GM12878 (cell line): ENCODE measurements around the gene KMT2B. TPM values are rescaled to one million over a fixed set of nuclear protein-coding genes. Genes with fewer than 3 reads are reported as not detected.

ENCODE experiments used
- ATAC-seq: fragments of 200-7000 bp; cut with Tn5 transposase; 3 replicates; pipeline ENCODE4 v1.9.1; 2020; ENCODE audit warnings: mild to moderate bottlenecking, moderate library complexity
- BruUV-seq: library from RNA; stranded (reverse); fragments of 400-500 nt; replicated peaks from 2 replicates; lab custom pipeline; 2021; lab: Mats Ljungman, UMichigan
- CTCF ChIA-PET: fragments of 300-600 bp; sonication (Branson Sonifier 250); formaldehyde crosslinking; extraction: SDS; loops from one replicate; lab custom pipeline; 2021; ENCODE audit warnings: inconsistent platforms; lab: Yijun Ruan, JAX
- POLR2A ChIA-PET: fragments of 350-600 bp; formaldehyde crosslinking; extraction: SDS; loops from one replicate; lab custom pipeline; 2021; ENCODE audit warnings: inconsistent platforms; lab: Charles Lee
- RAD21 ChIA-PET: fragments of 300-600 bp; sonication (Branson Sonifier 250); formaldehyde crosslinking; loops from one replicate; lab custom pipeline; 2023; ENCODE audit warnings: antibody characterized with exemption; ENCODE audit not compliant: unreplicated experiment; lab: Charles Lee
- SMC1A ChIA-PET: fragments of 300-600 bp; sonication (Branson Sonifier 250); formaldehyde crosslinking; loops from one replicate; lab custom pipeline; 2023; ENCODE audit not compliant: unreplicated experiment, uncharacterized antibody; lab: Charles Lee
- DNase-seq: peaks from one replicate; pipeline ENCODE4 v3.0.0-alpha.2; 2011; ENCODE audit warnings: low read depth, low spot score
- FAIRE-seq: peaks from 3 replicates; lab custom pipeline; 2011; peaks lifted over from hg19 to GRCh38; lab: Jason Lieb, UNC
- H2AFZ ChIP-seq: 2 replicates; pipeline ENCODE4 v1.6.0; 2011; ENCODE audit warnings: low read depth, low read length, control low read depth; ENCODE audit not compliant: control insufficient read depth
- H3K27ac ChIP-seq: 2 replicates; pipeline ENCODE4 v1.5.1; 2011; ENCODE audit warnings: control low read depth; ENCODE audit not compliant: control insufficient read depth, insufficient read depth
- H3K27me3 ChIP-seq, 2 experiments: replicated peaks in 1 of 2; 2 replicates each; pipeline versions ENCODE4 v1.6.0 to v1.6.1; 2011; ENCODE audit warnings: low read length in 1 of 2; ENCODE audit not compliant: control insufficient read depth in 2 of 2, insufficient read depth in 2 of 2
- H3K36me3 ChIP-seq, 2 experiments: 2 replicates each; pipeline ENCODE4 v1.5.1; 2011; ENCODE audit warnings: low read length in 1 of 2; ENCODE audit not compliant: control insufficient read depth in 2 of 2, insufficient read depth in 2 of 2
- H3K4me1 ChIP-seq: 2 replicates; pipeline ENCODE4 v1.6.1; 2011; ENCODE audit warnings: mild to moderate bottlenecking, low read length, moderate library complexity, mixed read lengths; ENCODE audit not compliant: control insufficient read depth, insufficient read depth
- H3K4me2 ChIP-seq: 2 replicates; pipeline ENCODE4 v1.6.0; 2011; ENCODE audit warnings: control low read depth; ENCODE audit not compliant: control insufficient read depth, insufficient read depth
- H3K4me3 ChIP-seq: fragments of 200-600 bp; sonication (generic); 2 replicates; pipeline ENCODE4 v1.5.1; 2016
- H3K79me2 ChIP-seq: 2 replicates; pipeline ENCODE4 v1.6.0; 2011; ENCODE audit warnings: low read length; ENCODE audit not compliant: control insufficient read depth, insufficient read depth
- H3K9ac ChIP-seq: 2 replicates; pipeline ENCODE4 v1.8.0; 2011; ENCODE audit warnings: low read length, control low read depth, mixed read lengths; ENCODE audit not compliant: control insufficient read depth, insufficient read depth
- H3K9me3 ChIP-seq: replicated peaks from 3 replicates; pipeline ENCODE4 v1.5.1; 2011; ENCODE audit warnings: mild to moderate bottlenecking, low read length; ENCODE audit not compliant: control insufficient read depth, insufficient read depth
- H4K20me1 ChIP-seq: 2 replicates; pipeline ENCODE4 v1.6.0; 2011; ENCODE audit not compliant: control insufficient read depth, insufficient read depth
- CBX5 ChIP-seq: sonication (generic); IDR thresholded peaks from 2 replicates; pipeline ENCODE4 v1.6.1; 2016; ENCODE audit warnings: low read depth, moderate library complexity, mild to moderate bottlenecking, inconsistent platforms
- CEBPB ChIP-seq, 2 experiments: fragments of 150-350 bp in 1 of 2; IDR thresholded peaks; 2 replicates each; pipeline ENCODE4 v1.6.1; 2012 to 2014; ENCODE audit warnings: low read depth in 2 of 2, low read length in 2 of 2, borderline replicate concordance in 1 of 2, inconsistent platforms in 1 of 2
- EP300 ChIP-seq, 2 experiments: fragments of 150-350 bp in 1 of 2; IDR thresholded peaks; 2 replicates each; pipeline ENCODE4 v1.6.1; 2011 to 2012; ENCODE audit warnings: low read depth in 2 of 2, low read length in 2 of 2, borderline replicate concordance in 1 of 2, improper control_type of control experiment in 1 of 2, inconsistent platforms in 1 of 2; ENCODE audit not compliant: control insufficient read depth in 1 of 2
- GABPA ChIP-seq: IDR thresholded peaks from 2 replicates; pipeline ENCODE4 v1.6.1; 2014; ENCODE audit warnings: antibody characterized with exemption, low read depth, mild to moderate bottlenecking, inconsistent platforms
- HDGF ChIP-seq: fragments of 450-650 bp; IDR thresholded peaks from 2 replicates; pipeline ENCODE4 v1.6.1; 2016; ENCODE audit warnings: antibody characterized with exemption
- JUND ChIP-seq: IDR thresholded peaks from 2 replicates; pipeline ENCODE4 v1.6.1; 2012; ENCODE audit warnings: low read depth, mild to moderate bottlenecking, low read length, improper control_type of control experiment, moderate library complexity
- MTA3 ChIP-seq: IDR thresholded peaks from 2 replicates; pipeline ENCODE4 v1.6.1; 2012; ENCODE audit warnings: low read length, inconsistent platforms, borderline replicate concordance
- POLR2AphosphoS2 ChIP-seq: IDR thresholded peaks from 2 replicates; pipeline ENCODE4 v1.6.1; 2011; ENCODE audit warnings: low read depth, mild to moderate bottlenecking, low read length, improper control_type of control experiment, moderate library complexity
- RAD21 ChIP-seq: IDR thresholded peaks from 2 replicates; pipeline ENCODE4 v1.6.1; 2011; ENCODE audit warnings: mild to moderate bottlenecking, low read depth, low read length, moderate library complexity; ENCODE audit not compliant: insufficient read depth
- RAD51 ChIP-seq: fragments of 450-650 bp; IDR thresholded peaks from 2 replicates; pipeline ENCODE4 v1.6.1; 2016; ENCODE audit warnings: moderate library complexity, mild to moderate bottlenecking, inconsistent platforms
- RBBP5 ChIP-seq: fragments of 200-600 bp; sonication (generic); conservative IDR thresholded peaks from 2 replicates; pipeline ENCODE4 v1.6.1; 2016
- RFX5 ChIP-seq: IDR thresholded peaks from 2 replicates; pipeline ENCODE4 v1.6.1; 2011; ENCODE audit warnings: low read depth, low read length, improper control_type of control experiment
- SIX5 ChIP-seq: IDR thresholded peaks from 2 replicates; pipeline ENCODE4 v1.6.1; 2011; ENCODE audit warnings: mild to moderate bottlenecking, low read depth, low read length, moderate library complexity; ENCODE audit not compliant: severe bottlenecking
- SMAD1 ChIP-seq: fragments of 450-650 bp; IDR thresholded peaks from 2 replicates; pipeline ENCODE4 v1.6.1; 2018; ENCODE audit warnings: mild to moderate bottlenecking, low read depth; ENCODE audit not compliant: partially characterized antibody
- SUPT20H ChIP-seq: IDR thresholded peaks from 2 replicates; pipeline ENCODE4 v1.6.1; 2011; ENCODE audit warnings: low read depth, mild to moderate bottlenecking, low read length, moderate library complexity, borderline replicate concordance; ENCODE audit not compliant: control insufficient read depth
- TCF7 ChIP-seq: IDR thresholded peaks from 2 replicates; pipeline ENCODE4 v1.6.1; 2014; ENCODE audit warnings: antibody characterized with exemption, borderline replicate concordance
- YBX1 ChIP-seq: fragments of 450-650 bp; IDR thresholded peaks from 2 replicates; pipeline ENCODE4 v1.6.1; 2016; ENCODE audit warnings: antibody characterized with exemption
- WGBS: methylation state at CpG from one replicate; pipeline ENCODE4 v1.1.6; 2016; ENCODE audit warnings: low lambda C conversion rate; ENCODE audit not compliant: insufficient replicate concordance, insufficient coverage; ENCODE audit errors: missing lambda C conversion rate; 5-methylcytosine and 5-hydroxymethylcytosine counted together
- in situ Hi-C: fragments of 300-500 bp; cut with MboI; formaldehyde crosslinking; loops from 9 replicates; pipeline ENCODE4 v1.14.3; 2018; ENCODE audit warnings: mixed read lengths
- intact Hi-C: fragments of 100-400 bp; cut with micrococcal nuclease; formaldehyde crosslinking; loops from one replicate; pipeline ENCODE4 v1.14.2; 2022; ENCODE audit not compliant: unreplicated experiment
- polyA plus RNA-seq, 11 experiments: library from polyadenylated mRNA; depleted of rRNA in 4 of 11; unstranded in 6 of 11; stranded (reverse) in 5 of 11; fragments of >200 nt; fragmentation: Nextera tagmentation in 4 of 11; fragmentation: Illumina TruSeq in 1 of 11; extraction: Ambion mirVana in 4 of 11; extraction: Trizol in 1 of 11; gene quantifications; 1 replicate in 1 of 11; 2 replicates in 10 of 11; pipeline versions ENCODE4 v1.2.1 to v1.2.3, GENCODE V29; 2011 to 2016; ENCODE audit warnings: inconsistent platforms in 2 of 11, missing spikeins in 2 of 11, low read depth in 1 of 11
- total RNA-seq, 4 experiments: library from RNA; depleted of rRNA in 3 of 4; stranded (reverse); fragments of >200 nt in 3 of 4; fragmentation: Illumina TruSeq in 1 of 4; extraction: Trizol in 1 of 4; gene quantifications; 2 replicates each; pipeline versions ENCODE4 v1.2.1 to v1.2.3, GENCODE V29; 2013 to 2021
- TF ChIP-seq, protein P1 (sequence below): fragments of 450-650 bp; IDR thresholded peaks from 2 replicates; pipeline ENCODE4 v1.6.1; 2016; ENCODE audit warnings: mild to moderate bottlenecking
- TF ChIP-seq, protein P2 (sequence below): IDR thresholded peaks from 2 replicates; pipeline ENCODE4 v1.6.1; 2012; ENCODE audit warnings: low read length, inconsistent platforms

Gene KMT2B
- total and polyA plus RNA-seq, 10 of the 15 experiments (the other 5 are each of a cell fraction or from before 2014, with no cell fraction given), result 0.71 to 35.6 (median 6.0) TPM

DNA sequence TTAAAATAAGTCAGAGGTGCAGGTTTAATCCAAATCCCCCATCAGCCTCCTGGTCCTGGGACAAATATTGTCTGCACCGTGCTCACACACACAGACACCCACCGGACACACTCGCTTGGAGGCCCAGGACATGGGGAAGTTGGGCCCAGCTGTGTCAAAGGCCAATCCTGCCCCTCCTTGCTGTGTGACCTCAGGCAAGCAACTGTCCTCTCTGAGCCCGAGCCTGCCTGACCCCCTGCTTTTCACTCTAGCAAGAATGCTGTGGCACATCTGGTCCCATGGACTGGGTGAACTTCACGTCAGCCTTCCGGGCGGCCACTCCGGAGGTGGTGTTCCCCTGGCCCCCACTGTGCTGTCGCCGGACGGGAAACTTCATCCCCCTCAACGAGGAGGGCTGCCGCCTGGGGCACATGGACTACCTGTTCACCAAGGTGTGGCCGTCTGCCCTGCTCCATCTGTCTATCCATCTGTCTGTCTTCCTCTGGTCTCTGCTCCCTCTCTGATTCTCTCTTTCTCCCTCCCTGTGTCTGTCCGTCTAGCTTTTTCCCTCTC, 42.1 kb upstream of the KMT2B start:
- Histone ChIP-seq H3K4me1 (peaks cover 4% of the 10 kb centered on the region), H4K20me1 (no peaks in the 10 kb centered on the region), H3K4me2 (no peak overlapping the region), H3K4me3 (no peak overlapping the region), H3K27ac (no peak overlapping the region), H2AFZ (no peak overlapping the region), H3K9ac (no peak overlapping the region), H3K36me3 (no peaks in the 10 kb centered on the region), H3K79me2 (no peaks in the 10 kb centered on the region), H3K9me3 (no peaks in the 10 kb centered on the region)
- BruUV-seq, result no TSS peak
- ChIA-PET POLR2A (no interaction called here), RAD21 (no interaction called here), CTCF (interaction anchor here (0.6 kb wide), 1 partner anchor 70 kb away, joined by 4 read pairs; the partner anchor contains the start of genes PSENEN and U2AF1L4)
- DNase-seq (no peak), FAIRE-seq (no peak)
- in situ Hi-C loops (no loop called here), intact Hi-C loops (no loop called here)
- WGBS, result 63% methylated on average over 15 of the region's 15 CpGs
- TF ChIP-seq EP300 (IDR thresholded peaks at IDR 0.05; ENCODE audit: borderline replicate concordance in 1 of 2, control insufficient read depth in 1 of 2, low read depth in 2 of 2, low read length in 2 of 2) (no peak), CBX5 (no peak), SUPT20H (no peak), YBX1 (no peak), CEBPB (IDR thresholded peaks at IDR 0.05; ENCODE audit: borderline replicate concordance in 1 of 2, low read depth in 2 of 2, low read length in 2 of 2) (no peak), RBBP5 (no peak), RFX5 (no peak), MTA3 (no peak), POLR2AphosphoS2 (no peak), GABPA (no peak), JUND (no peak), RAD21 (no peak), SMAD1 (no peak), HDGF (no peak), RAD51 (no peak), SIX5 (no peak), TCF7 (no peak)
- TF ChIP-seq, protein P1, sequence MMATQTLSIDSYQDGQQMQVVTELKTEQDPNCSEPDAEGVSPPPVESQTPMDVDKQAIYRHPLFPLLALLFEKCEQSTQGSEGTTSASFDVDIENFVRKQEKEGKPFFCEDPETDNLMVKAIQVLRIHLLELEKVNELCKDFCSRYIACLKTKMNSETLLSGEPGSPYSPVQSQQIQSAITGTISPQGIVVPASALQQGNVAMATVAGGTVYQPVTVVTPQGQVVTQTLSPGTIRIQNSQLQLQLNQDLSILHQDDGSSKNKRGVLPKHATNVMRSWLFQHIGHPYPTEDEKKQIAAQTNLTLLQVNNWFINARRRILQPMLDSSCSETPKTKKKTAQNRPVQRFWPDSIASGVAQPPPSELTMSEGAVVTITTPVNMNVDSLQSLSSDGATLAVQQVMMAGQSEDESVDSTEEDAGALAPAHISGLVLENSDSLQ, result no peak
- TF ChIP-seq, protein P2, sequence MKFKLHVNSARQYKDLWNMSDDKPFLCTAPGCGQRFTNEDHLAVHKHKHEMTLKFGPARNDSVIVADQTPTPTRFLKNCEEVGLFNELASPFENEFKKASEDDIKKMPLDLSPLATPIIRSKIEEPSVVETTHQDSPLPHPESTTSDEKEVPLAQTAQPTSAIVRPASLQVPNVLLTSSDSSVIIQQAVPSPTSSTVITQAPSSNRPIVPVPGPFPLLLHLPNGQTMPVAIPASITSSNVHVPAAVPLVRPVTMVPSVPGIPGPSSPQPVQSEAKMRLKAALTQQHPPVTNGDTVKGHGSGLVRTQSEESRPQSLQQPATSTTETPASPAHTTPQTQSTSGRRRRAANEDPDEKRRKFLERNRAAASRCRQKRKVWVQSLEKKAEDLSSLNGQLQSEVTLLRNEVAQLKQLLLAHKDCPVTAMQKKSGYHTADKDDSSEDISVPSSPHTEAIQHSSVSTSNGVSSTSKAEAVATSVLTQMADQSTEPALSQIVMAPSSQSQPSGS, result no peak
- TF ChIP-seq, all 136 proteins: peak for 0
- ATAC-seq, result no peak
- H3K27me3 ChIP-seq, result no peaks in the 10 kb centered on the region; a peak in 1 of 4 replicates
- SMC1A ChIA-PET, result no interaction called here
